Panc1 (cell line): ENCODE results near the gene MYPN. TPM values are rescaled to one million over a fixed set of nuclear protein-coding genes. Genes with fewer than 3 reads are reported as not detected.

Source experiments
- ATAC-seq: fragments of 200-7000 bp; cut with Tn5 transposase; 2 replicates; pipeline ENCODE4 v1.9.1; 2020; ENCODE audit warnings: mild to moderate bottlenecking, moderate library complexity
- BruUV-seq: library from RNA; stranded (reverse); fragments of 400-500 nt; replicated peaks from 2 replicates; lab custom pipeline; 2021; lab: Mats Ljungman, UMichigan
- CTCF ChIA-PET: fragments of 300-600 bp; sonication (Branson Sonifier 250); formaldehyde crosslinking; loops from one replicate; lab custom pipeline; 2022; ENCODE audit warnings: antibody characterized with exemption; lab: Charles Lee
- POLR2A ChIA-PET: fragments of 300-600 bp; sonication (Branson Sonifier 250); formaldehyde crosslinking; loops from one replicate; lab custom pipeline; 2022; ENCODE audit warnings: antibody characterized with exemption; lab: Charles Lee
- DNase-seq: peaks from one replicate; pipeline ENCODE4 v3.0.0-alpha.2; 2010; ENCODE audit warnings: low read depth, low spot score
- H3K27ac ChIP-seq: 2 replicates; pipeline ENCODE4 v1.5.1; 2011; ENCODE audit warnings: mild to moderate bottlenecking, low read length, inconsistent platforms
- H3K27me3 ChIP-seq: fragments of 200-500 bp; sonication (Bioruptor generic); 2 replicates; pipeline ENCODE4 v1.6.0; 2014; ENCODE audit warnings: low read length, inconsistent platforms; ENCODE audit not compliant: control insufficient read depth, insufficient read depth
- H3K36me3 ChIP-seq: fragments of 200-500 bp; sonication (Bioruptor generic); 2 replicates; pipeline ENCODE4 v1.5.1; 2014; ENCODE audit warnings: inconsistent platforms, mild to moderate bottlenecking, low read length, moderate library complexity; ENCODE audit not compliant: control insufficient read depth, insufficient read depth
- H3K4me1 ChIP-seq: 2 replicates; pipeline ENCODE4 v1.5.1; 2011; ENCODE audit warnings: inconsistent platforms, mild to moderate bottlenecking, low read length, moderate library complexity; ENCODE audit not compliant: control insufficient read depth, insufficient read depth
- H3K4me3 ChIP-seq, 2 experiments: 2 replicates each; pipeline ENCODE4 v1.5.1; 2011 to 2012; ENCODE audit warnings: low read depth in 2 of 2, low read length in 2 of 2, mild to moderate bottlenecking in 2 of 2, inconsistent platforms in 1 of 2, moderate library complexity in 1 of 2
- H3K9me3 ChIP-seq: fragments of 200-500 bp; sonication (Bioruptor generic); 2 replicates; pipeline ENCODE4 v1.5.1; 2014; ENCODE audit warnings: low read depth, mild to moderate bottlenecking, inconsistent platforms, low read length, moderate library complexity; ENCODE audit not compliant: control insufficient read depth, insufficient read depth
- CTCF ChIP-seq: fragments of 450-650 bp; IDR thresholded peaks from 2 replicates; pipeline ENCODE4 v1.5.1; 2017; ENCODE audit warnings: mild to moderate bottlenecking
- POLR2AphosphoS5 ChIP-seq: IDR thresholded peaks from 2 replicates; pipeline ENCODE4 v1.6.1; 2012; ENCODE audit warnings: mild to moderate bottlenecking, low read depth, low read length, moderate library complexity
- REST ChIP-seq, 2 experiments: IDR thresholded peaks; 2 replicates each; pipeline ENCODE4 v1.6.1; 2011 to 2012; ENCODE audit warnings: low read depth in 2 of 2, control low read depth in 1 of 2, low read length in 1 of 2, mild to moderate bottlenecking in 1 of 2, moderate library complexity in 1 of 2; ENCODE audit not compliant: insufficient read depth in 1 of 2
- SIN3A ChIP-seq: IDR thresholded peaks from 2 replicates; pipeline ENCODE4 v1.6.1; 2012; ENCODE audit warnings: low read depth, mild to moderate bottlenecking, low read length, moderate library complexity, borderline replicate concordance; ENCODE audit not compliant: insufficient read depth
- TCF7L2 ChIP-seq: IDR thresholded peaks from 2 replicates; pipeline ENCODE4 v1.6.1; 2011; ENCODE audit warnings: mild to moderate bottlenecking, low read depth, low read length, inconsistent platforms
- in situ Hi-C: cut with HindIII; loops from 2 replicates; pipeline ENCODE4 v1.10.0; 2016; ENCODE audit warnings: low sequenced_read_pairs, low pct_unique_long_range_greater_than_20kb
- intact Hi-C: fragments of 100-400 bp; cut with micrococcal nuclease; formaldehyde crosslinking; loops from one replicate; pipeline ENCODE4 v1.10.0; 2022; ENCODE audit not compliant: unreplicated experiment
- total RNA-seq: library from RNA; stranded (reverse); gene quantifications from one replicate; pipeline ENCODE4 v1.2.1, GENCODE V29; 2021; ENCODE audit not compliant: unreplicated experiment

The MYPN gene
- total RNA-seq, 1 experiment from 2014 or later, result 39.1 TPM

GRCh38 chr10:68132391-68132790 is 23.1 kb downstream of the MYPN start:
- Histone ChIP-seq H3K9me3 (no peaks in the 10 kb centered on the region; the same call in 1 of the 2 replicates), H3K27me3 (no peaks in the 10 kb centered on the region), H3K4me3 (no peak overlapping the region), H3K4me1 (peaks cover 66% of the 10 kb centered on the region), H3K27ac (peak overlapping the region; percentile 98), H3K36me3 (no peaks in the 10 kb centered on the region; the same call in 1 of the 2 replicates)
- ATAC-seq (no peak), DNase-seq (no peak)
- BruUV-seq, result no TSS peak
- TF ChIP-seq POLR2AphosphoS5 (no peak), SIN3A (no peak)
- ChIA-PET POLR2A (no interaction called here), CTCF (no interaction called here)
- intact Hi-C loops, result no loop called here
- in situ Hi-C loops, result no loop called here

GRCh38 chr10:68133523-68133922 is 24.2 kb downstream of the MYPN start:
- ChIA-PET CTCF (no interaction called here), POLR2A (interaction anchor here (0.7 kb wide), 1 partner anchor 47 kb away, joined by 3 read pairs; no protein-coding TSS in a partner anchor)
- intact Hi-C loops, result no loop called here
- Histone ChIP-seq H3K27me3 (no peaks in the 10 kb centered on the region), H3K9me3 (no peaks in the 10 kb centered on the region; the same call in 1 of the 2 replicates), H3K36me3 (no peaks in the 10 kb centered on the region; the same call in 1 of the 2 replicates), H3K4me3 (no peak overlapping the region), H3K27ac (peak overlapping the region; percentile 98), H3K4me1 (peaks cover 66% of the 10 kb centered on the region)
- TF ChIP-seq POLR2AphosphoS5 (no peak; the same call in none of the 2 replicates), REST (IDR thresholded peaks at IDR 0.05; ENCODE audit: insufficient read depth in 1 of 2, low read depth in 2 of 2, low read length in 1 of 2) (no peak), CTCF (no peak), TCF7L2 (no peak), SIN3A (no peak)
- no TSS peak for BruUV-seq
- DNase-seq (no peak), ATAC-seq (peak; percentile 15; the same call in 1 of the 2 replicates)
- in situ Hi-C loops, result no loop called here

- Histone ChIP-seq H3K4me3 (no peak overlapping the region), H3K27me3 (no peaks in the 10 kb centered on the region), H3K36me3 (no peaks in the 10 kb centered on the region; the same call in 1 of the 2 replicates), H3K4me1 (peaks cover 75% of the 10 kb centered on the region), H3K27ac (peak overlapping the region; percentile 98), H3K9me3 (peaks cover 4% of the 10 kb centered on the region; the same call in 1 of the 2 replicates)
- TF ChIP-seq TCF7L2, result no peak
- TF ChIP-seq SIN3A, result no peak
- no peak for TF ChIP-seq REST (IDR thresholded peaks at IDR 0.05; ENCODE audit: insufficient read depth in 1 of 2, low read depth in 2 of 2, low read length in 1 of 2)
- no peak for TF ChIP-seq CTCF
- no peak for TF ChIP-seq POLR2AphosphoS5
- intact Hi-C loops, result no loop called here
- peak; percentile 49 for ATAC-seq
- in situ Hi-C loops, result no loop called here
- ChIA-PET CTCF (interaction anchor here (0.6 kb wide), 1 partner anchor 22 kb away, joined by 8 read pairs; no protein-coding TSS in a partner anchor), POLR2A (interaction anchor here (0.5 to 1.1 kb wide), 2 partner anchors 26 to 28 kb away, joined by 4 to 13 read pairs; partner anchors contain the start of gene MYPN)
- peak; percentile 57 for DNase-seq
- BruUV-seq, result no TSS peak
Measured at GRCh38 chr10:68135362-68135761, 26.1 kb downstream of the MYPN start.
